Measurements from ENCODE around the gene TAX1BP3.

TAX1BP3 gene

GRCh38 chr17:3660311-3660891 is 8.0 kb downstream of the TAX1BP3 start:
- H3K27me3 ChIP-seq: no peaks in the 10 kb centered on the region
- no peak overlapping the region for H3K27ac ChIP-seq
- peaks cover 34% of the 10 kb centered on the region for H3K36me3 ChIP-seq
- no peaks in the 10 kb centered on the region for H3K9me3 ChIP-seq
- H3K4me1 ChIP-seq (ENCODE audit: control insufficient read depth in 1 of 2, insufficient read depth in 1 of 2, low read depth in 1 of 2, low read length in 1 of 2): no peaks in the 10 kb centered on the region
- TF ChIP-seq CTCF (IDR thresholded peaks at IDR 0.05): no peak
- H3K4me3 ChIP-seq (ENCODE audit: low read depth in 1 of 2, low read length in 1 of 2): no peak overlapping the region

- H3K4me3 ChIP-seq (ENCODE audit: low read depth in 1 of 2, low read length in 1 of 2): no peak overlapping the region
- no peaks in the 10 kb centered on the region for H3K4me1 ChIP-seq (ENCODE audit: control insufficient read depth in 1 of 2, insufficient read depth in 1 of 2, low read depth in 1 of 2, low read length in 1 of 2)
- peaks cover 33% of the 10 kb centered on the region for H3K36me3 ChIP-seq
- H3K9me3 ChIP-seq: no peaks in the 10 kb centered on the region
- H3K27ac ChIP-seq: no peak overlapping the region
- H3K27me3 ChIP-seq: no peaks in the 10 kb centered on the region
- TF ChIP-seq CTCF (IDR thresholded peaks at IDR 0.05): no peak
Observed at GRCh38 chr17:3659541-3660111, 8.8 kb downstream of the TAX1BP3 start.

GRCh38 chr17:3658784-3659449 is 9.5 kb downstream of the TAX1BP3 start:
- H3K9me3 ChIP-seq: no peaks in the 10 kb centered on the region
- no peak overlapping the region for H3K4me3 ChIP-seq (ENCODE audit: low read depth in 1 of 2, low read length in 1 of 2)
- no peaks in the 10 kb centered on the region for H3K4me1 ChIP-seq (ENCODE audit: control insufficient read depth in 1 of 2, insufficient read depth in 1 of 2, low read depth in 1 of 2, low read length in 1 of 2)
- peaks cover 28% of the 10 kb centered on the region for H3K36me3 ChIP-seq
- TF ChIP-seq CTCF (IDR thresholded peaks at IDR 0.05): no peak
- no peak overlapping the region for H3K27ac ChIP-seq
- no peaks in the 10 kb centered on the region for H3K27me3 ChIP-seq

- TF ChIP-seq CTCF (IDR thresholded peaks at IDR 0.05): no peak
- H3K9me3 ChIP-seq: no peaks in the 10 kb centered on the region
- H3K36me3 ChIP-seq: peaks cover 28% of the 10 kb centered on the region
- H3K27ac ChIP-seq: no peak overlapping the region
- no peaks in the 10 kb centered on the region for H3K4me1 ChIP-seq (ENCODE audit: control insufficient read depth in 1 of 2, insufficient read depth in 1 of 2, low read depth in 1 of 2, low read length in 1 of 2)
- no peaks in the 10 kb centered on the region for H3K27me3 ChIP-seq
- H3K4me3 ChIP-seq (ENCODE audit: low read depth in 1 of 2, low read length in 1 of 2): no peak overlapping the region
Observed at GRCh38 chr17:3657874-3658783, 10.2 kb downstream of the TAX1BP3 start.

GRCh38 chr17:3657588-3657869 is 10.8 kb downstream of the TAX1BP3 start:
- Histone ChIP-seq H3K4me1 (ENCODE audit: control insufficient read depth in 1 of 2, insufficient read depth in 1 of 2, low read depth in 1 of 2, low read length in 1 of 2) (no peaks in the 10 kb centered on the region), H3K36me3 (peaks cover 28% of the 10 kb centered on the region), H3K9me3 (no peaks in the 10 kb centered on the region), H3K27ac (no peak overlapping the region), H3K27me3 (no peaks in the 10 kb centered on the region), H3K4me3 (ENCODE audit: low read depth in 1 of 2, low read length in 1 of 2) (no peak overlapping the region)
- TF ChIP-seq CTCF (IDR thresholded peaks at IDR 0.05): no peak
